Dedifferentiated amniotic fluid mesenchymal stem cell (primary cell): Measurements from ENCODE around the gene SPCS1.
A peak's percentile ranks its signal among the peaks of the same experiment; 100 is the strongest.
"Not testable (repeated sequence)": the region's sequence is repeated elsewhere in the genome, so short reads cannot be mapped to it uniquely, and the experiment has no call there.

Experiments used
- DNase-seq: peaks from one replicate; pipeline ENCODE4 v3.0.0-alpha.2; 2016; ENCODE audit errors: extremely low spot score

SPCS1 gene

GRCh38 chr3:52705688-52706686, at the start of gene SPCS1, which contains the start of gene GLT8D1:
Gene SPCS1, plus strand, starts transcription at chr3:52706106. Its CDS starts 141 bp downstream, at chr3:52706247.
Gene GLT8D1, minus strand, starts transcription at chr3:52705791. Its CDS starts 5,331 bp downstream, at chr3:52700460.
- peak; percentile 65 for DNase-seq

- no peak for DNase-seq
These were observed 45.9 kb upstream of the SPCS1 start for GRCh38 chr3:52660046-52660445.

DNA sequence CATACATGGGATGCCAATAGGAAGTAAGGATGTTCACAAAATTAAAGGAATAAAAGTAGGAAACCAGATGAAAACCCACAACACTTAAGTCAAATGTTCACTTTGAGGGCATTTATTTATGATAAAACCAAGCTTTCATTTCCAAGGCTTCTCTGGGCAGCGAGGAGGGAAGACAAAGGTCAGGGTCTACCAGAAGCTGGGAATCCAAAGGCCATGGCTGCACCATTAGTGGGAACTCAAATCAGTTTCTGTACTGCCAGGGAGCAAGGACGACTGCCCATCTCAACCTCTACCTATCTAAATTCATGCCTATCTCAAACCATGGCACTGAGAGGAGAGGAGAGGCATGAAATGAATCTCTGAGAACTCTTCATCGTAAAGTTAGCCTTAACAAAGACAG, 42.8 kb upstream of the SPCS1 start:
- no peak for DNase-seq

GRCh38 chr3:52670621-52671521, 35.0 kb upstream of the SPCS1 start:
- DNase-seq: peak; percentile 99

- no peak for DNase-seq
These were observed 34.2 kb upstream of the SPCS1 start for GRCh38 chr3:52671676-52672075.

- DNase-seq: not testable (repeated sequence)
These were observed 29.7 kb upstream of the SPCS1 start for GRCh38 chr3:52676201-52676600.

GRCh38 chr3:52678265-52679198, 27.4 kb upstream of the SPCS1 start:
- DNase-seq: no peak

DNA sequence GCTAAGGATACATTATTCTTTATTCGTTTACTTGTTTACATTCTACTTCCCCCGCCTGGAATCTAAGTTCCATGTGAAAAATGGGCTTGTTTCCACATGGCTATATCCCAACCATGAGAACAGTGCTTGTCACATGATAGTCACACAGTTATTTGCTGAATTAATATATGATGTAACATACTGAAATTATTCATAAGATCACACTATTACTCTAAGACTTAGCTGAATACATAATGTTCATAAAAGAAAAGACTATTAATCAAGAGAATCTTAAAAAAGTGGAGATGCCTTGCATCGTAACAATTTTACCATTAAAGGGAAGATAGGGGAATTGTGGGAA, 26.7 kb upstream of the SPCS1 start:
- peak; percentile 66 for DNase-seq

GRCh38 chr3:52679811-52680210, 26.1 kb upstream of the SPCS1 start:
- DNase-seq: no peak

DNA sequence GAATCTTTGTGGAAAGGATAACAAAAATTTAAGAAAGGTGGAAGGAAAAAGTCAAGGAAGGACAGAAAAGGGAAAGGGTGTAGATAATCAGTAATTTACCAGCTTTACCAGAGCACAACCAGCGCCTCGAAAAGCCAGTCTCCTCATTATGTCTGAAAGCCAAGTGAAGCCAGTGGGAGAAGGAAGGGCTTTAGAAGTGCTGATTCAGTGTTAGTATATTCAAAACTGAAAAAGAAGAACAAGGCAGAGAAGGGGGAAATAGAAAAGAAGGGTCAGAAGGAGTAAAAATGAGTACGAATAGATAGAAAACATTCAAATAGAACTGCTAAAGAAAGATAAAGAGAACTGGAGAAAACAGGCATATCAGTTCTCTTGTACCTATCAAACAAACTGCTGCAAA, 24.3 kb upstream of the SPCS1 start:
- DNase-seq: no peak

DNA sequence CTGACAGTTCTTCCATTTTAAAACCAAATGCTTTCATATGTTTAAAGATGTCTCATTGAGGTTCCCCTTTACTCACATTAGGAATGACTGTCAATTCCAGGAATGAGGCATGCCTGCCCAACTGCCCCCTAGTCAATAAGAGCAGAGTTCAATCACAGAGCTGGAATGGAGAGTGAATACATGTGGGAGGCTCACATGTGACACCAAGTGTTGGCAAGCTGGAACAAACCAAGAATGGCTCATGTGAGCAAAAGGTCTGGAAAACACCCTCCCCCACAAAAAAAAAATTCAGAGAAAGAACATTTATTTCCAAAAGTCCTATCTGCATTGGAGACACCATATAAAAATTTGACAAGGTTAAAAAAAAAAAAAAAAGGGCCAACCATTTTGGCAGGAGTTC, 23.9 kb upstream of the SPCS1 start:
- DNase-seq: peak; percentile 51

- DNase-seq: no peak
These were observed 22.3 kb upstream of the SPCS1 start for GRCh38 chr3:52683611-52684010.

DNA sequence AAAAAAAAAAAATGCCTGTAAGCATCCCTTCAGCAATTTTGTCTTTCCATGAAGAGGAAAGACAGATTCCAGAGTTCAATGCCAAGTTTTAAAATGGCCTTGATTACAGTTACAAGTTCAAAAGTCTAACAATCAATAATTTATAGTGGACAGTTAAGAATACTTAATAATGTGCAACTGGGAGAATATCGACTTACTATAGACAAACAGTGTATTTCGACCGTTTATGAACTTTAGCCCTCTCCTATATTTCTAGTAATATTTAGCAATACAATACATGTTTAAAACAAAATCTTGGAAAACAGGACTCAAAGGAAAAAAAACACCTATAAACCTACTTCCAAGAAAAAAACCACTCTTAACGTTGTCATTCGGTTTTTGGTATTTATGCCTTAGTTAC, 21.7 kb upstream of the SPCS1 start:
- no peak for DNase-seq

GRCh38 chr3:52685285-52685708, 20.6 kb upstream of the SPCS1 start:
- DNase-seq: no peak

- peak; percentile 91 for DNase-seq
These were observed 19.9 kb upstream of the SPCS1 start, which contains the start of the genes GNL3 and PBRM1 for GRCh38 chr3:52685709-52686691. Gene GNL3, plus strand, starts transcription at chr3:52686032. Its CDS starts 61 bp downstream, at chr3:52686093. Gene PBRM1, minus strand, starts transcription at chr3:52685913.

DNA sequence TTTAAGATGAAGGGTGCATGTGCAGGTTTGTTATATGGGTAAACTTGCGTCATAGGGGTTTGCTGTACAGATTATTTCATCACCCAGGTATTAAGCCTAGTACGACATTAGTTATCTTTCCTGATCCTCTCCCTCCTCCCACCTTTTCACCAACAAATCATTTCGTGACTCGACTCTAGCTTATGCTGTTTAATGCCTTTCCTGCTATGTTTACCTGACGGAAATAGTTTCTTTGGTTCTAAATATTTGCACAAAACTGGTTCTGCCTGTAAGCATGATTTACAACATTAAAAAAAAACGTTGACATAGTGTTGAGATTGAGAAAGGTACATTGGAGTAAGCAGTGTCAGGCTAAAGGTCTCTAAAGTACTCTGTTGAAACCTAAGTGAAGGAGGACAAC, 17.6 kb upstream of the SPCS1 start:
- DNase-seq: no peak

- DNase-seq: no peak
These were observed 16.8 kb upstream of the SPCS1 start for GRCh38 chr3:52689151-52689550.

- DNase-seq: no peak
These were observed 15.3 kb upstream of the SPCS1 start for GRCh38 chr3:52690560-52690959.

DNA sequence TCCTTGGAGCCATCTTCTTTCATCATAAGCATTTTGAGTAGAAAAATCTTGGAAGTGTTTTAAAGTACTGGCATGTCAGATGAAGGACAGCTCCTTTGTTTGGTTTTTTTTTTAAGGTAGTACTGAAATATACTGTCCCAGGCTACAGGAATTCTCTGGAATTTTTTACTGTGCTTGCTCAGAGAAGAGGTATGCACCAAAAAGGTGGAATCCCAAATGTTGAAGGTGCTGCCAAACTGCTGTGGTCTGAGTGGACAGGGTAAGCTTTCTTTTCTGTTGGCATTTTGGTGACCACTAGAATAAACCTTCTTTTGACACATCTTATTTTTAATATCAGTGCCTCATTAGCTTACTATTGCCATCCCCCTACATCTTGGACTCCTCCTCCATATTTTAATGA, 12.8 kb upstream of the SPCS1 start:
- no peak for DNase-seq
